Small intestine (tissue), 7 donors: Measurements from ENCODE around the gene KRTAP5-1. TPM values are rescaled to one million over a fixed set of nuclear protein-coding genes. Genes with fewer than 3 reads are reported as not detected.

Experiments
- DNase-seq, 2 donors: peaks; one replicate each; pipeline versions ENCODE4 v3.0.0 to v3.0.0-alpha.2; 2013
- FAIRE-seq: peaks from 2 replicates; lab custom pipeline; 2012; peaks lifted over from hg19 to GRCh38; lab: Jason Lieb, UNC
- H3K27ac ChIP-seq, 3 donors: one replicate each; pipeline ENCODE4 v1.5.1; 2013; ENCODE audit warnings: low read length in 2 of 3, mild to moderate bottlenecking in 2 of 3, control low read depth in 1 of 3, inconsistent platforms in 1 of 3, low read depth in 1 of 3, moderate library complexity in 1 of 3
- H3K27me3 ChIP-seq, 3 donors: one replicate each; pipeline ENCODE4 v1.6.1; 2013; ENCODE audit warnings: low read length in 3 of 3, inconsistent platforms in 1 of 3; ENCODE audit not compliant: control insufficient read depth in 3 of 3, insufficient read depth in 3 of 3
- H3K36me3 ChIP-seq, 3 donors: one replicate each; pipeline ENCODE4 v1.6.1; 2013; ENCODE audit warnings: low read length in 3 of 3, inconsistent platforms in 1 of 3, low read depth in 1 of 3, mild to moderate bottlenecking in 1 of 3, moderate library complexity in 1 of 3; ENCODE audit not compliant: control insufficient read depth in 3 of 3, insufficient read depth in 2 of 3
- H3K4me1 ChIP-seq, 3 donors: one replicate each; pipeline ENCODE4 v1.6.1; 2013; ENCODE audit warnings: low read length in 2 of 3, inconsistent platforms in 1 of 3, low read depth in 1 of 3, mild to moderate bottlenecking in 1 of 3, moderate library complexity in 1 of 3; ENCODE audit not compliant: control insufficient read depth in 3 of 3, insufficient read depth in 2 of 3
- H3K4me3 ChIP-seq, 3 donors: one replicate each; pipeline ENCODE4 v1.5.1; 2013; ENCODE audit warnings: low read length in 3 of 3, control low read depth in 1 of 3, inconsistent platforms in 1 of 3, low read depth in 1 of 3, mild to moderate bottlenecking in 1 of 3, moderate library complexity in 1 of 3
- H3K9me3 ChIP-seq, 2 donors: one replicate each; pipeline ENCODE4 v1.6.1; 2013; ENCODE audit warnings: low read depth in 1 of 2, low read length in 1 of 2; ENCODE audit not compliant: control insufficient read depth in 2 of 2, insufficient read depth in 1 of 2
- WGBS, 3 donors: extraction: QIAGEN DNeasy Blood & Tissue Kit; methylation state at CpG; one replicate each; pipeline ENCODE4 v1.1.7; 2013; 5-methylcytosine and 5-hydroxymethylcytosine counted together
- polyA plus RNA-seq, 4 donors: library from polyadenylated mRNA; stranded (reverse) in 3 of 4; unstranded in 1 of 4; fragments of 200-250 nt in 3 of 4; fragments of 120-200 nt in 1 of 4; gene quantifications; one replicate each; pipeline versions ENCODE4 v1.2.1 to v1.2.3, GENCODE V29; 2013
- donor health status: healthy with polysubstance abuse.
- donor health status: control.
- donor health status: control.
- donor health status: Bipolar disorder and iron deficiency.
- donor health status: healthy.

Gene KRTAP5-1
- polyA plus RNA-seq, 4 donors = 2.0 TPM; not detected in 3

DNA sequence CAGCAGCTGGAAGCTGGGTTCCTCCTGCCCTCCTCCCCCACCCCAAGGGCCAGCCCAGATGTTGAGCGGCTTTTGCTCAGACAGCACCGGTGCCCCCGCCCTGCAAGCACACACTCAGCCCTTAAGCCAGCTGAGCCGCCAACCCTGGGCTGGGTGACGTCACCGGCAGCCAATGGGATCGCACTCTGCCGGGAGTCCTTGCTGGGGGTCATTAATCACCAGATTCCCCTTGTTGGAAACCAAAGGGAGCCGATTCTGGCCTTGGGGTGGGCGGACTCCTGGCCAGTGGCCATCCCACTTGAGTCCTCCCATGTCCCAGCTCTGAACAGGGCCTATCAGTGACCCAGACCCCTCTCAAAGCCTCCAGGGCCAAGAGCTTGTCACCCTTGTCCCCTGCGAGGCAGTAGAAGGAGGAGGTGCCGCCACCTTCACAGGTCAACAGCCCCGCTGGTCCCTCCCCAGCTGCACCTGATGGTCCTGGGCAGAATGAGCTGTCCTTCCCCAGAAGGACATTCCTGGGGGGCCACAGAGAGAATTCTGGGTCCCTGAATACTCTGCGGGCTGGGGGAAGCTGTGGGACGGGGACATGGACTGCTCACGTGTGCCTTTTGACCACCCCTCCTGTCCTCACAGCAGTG lies 20.4 kb downstream of the KRTAP5-1 start:
- WGBS, 3 donors = 25 to 32% (median 30%) methylated on average over 16 of the region's 16 CpGs

DNA sequence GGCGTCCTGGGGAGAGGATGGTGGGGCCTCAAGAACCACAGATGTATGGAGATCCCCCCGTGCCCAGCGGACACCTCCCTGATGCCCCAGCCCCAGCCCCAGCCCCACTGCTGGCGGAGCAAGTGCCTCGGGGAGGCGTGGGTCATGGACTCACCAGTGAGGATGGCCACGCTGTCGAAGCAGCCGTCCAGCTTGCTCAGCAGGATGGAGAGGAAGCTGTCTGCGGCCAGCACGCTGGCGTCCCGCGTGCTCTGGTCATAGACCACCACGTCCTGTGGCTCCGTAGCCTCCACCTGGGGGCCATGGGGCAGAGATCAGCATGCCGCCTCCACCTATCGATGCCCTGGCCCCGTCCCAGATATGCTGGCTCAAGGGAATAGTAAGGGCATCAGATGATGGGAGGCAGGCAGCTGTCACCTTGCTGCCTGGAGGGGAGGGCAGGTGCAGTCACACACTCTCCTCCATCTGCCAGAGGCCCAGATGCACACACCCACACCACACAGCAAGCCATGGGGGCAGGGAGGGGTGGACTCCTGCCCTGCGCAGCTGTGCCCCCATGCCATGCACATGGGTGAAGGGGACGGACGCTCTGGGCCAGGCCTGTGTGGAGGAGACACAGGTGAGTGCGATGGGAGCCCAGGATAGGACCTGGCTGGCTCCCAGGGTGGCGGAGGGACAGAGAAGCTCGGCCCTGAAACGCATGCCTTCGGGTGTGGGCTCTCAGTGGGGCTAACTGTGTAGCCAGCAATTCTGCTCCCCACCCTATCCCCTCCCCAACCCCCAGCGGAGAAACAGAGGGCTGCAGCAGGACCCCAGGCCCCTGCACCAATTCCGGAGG lies 21.2 kb downstream of the KRTAP5-1 start:
- H3K27ac ChIP-seq = peak overlapping the region in 1 of 3 donors; percentile 23

More for the DNA sequence above, 20.4 kb downstream of the KRTAP5-1 start:
- peaks cover 0 to 94% (median 0%) of the 10 kb centered on the region in 3 donors for H3K36me3 ChIP-seq
- DNase-seq (peak; percentile 65 to 90), FAIRE-seq (no peak)
- peak overlapping the region in 1 of 3 donors; percentile 63 for H3K27ac ChIP-seq
- H3K4me3 ChIP-seq = no peak overlapping the region
- peaks cover 0 to 92% (median 0%) of the 10 kb centered on the region in 3 donors for H3K4me1 ChIP-seq
- no peaks in the 10 kb centered on the region for H3K27me3 ChIP-seq
- H3K9me3 ChIP-seq = no peaks in the 10 kb centered on the region

DNA sequence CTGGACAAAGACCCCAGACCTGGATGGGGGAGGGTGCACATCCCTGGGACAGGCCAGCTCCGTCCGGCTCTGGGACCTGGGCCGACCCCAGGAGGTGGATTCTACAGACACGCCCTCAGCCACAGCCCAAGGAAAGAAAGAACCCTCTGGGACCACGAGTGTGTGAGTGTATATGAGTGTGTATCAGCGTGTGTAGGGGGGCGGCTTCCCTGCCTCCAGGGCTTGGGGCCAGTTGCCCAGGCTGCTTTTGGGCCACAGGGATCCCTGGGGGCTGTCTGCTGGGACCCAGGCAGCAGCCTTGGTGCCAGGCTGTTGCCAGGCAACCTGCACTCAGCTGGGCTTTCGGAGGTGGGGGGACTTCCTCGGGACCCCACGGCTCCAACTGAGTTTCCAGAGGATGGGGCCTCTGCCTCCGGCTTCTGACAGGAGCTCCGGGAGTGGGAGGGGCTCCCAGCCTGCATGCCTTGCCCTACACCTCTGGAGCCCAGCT lies 21.9 kb downstream of the KRTAP5-1 start:
- H3K4me3 ChIP-seq = no peak overlapping the region
- no peaks in the 10 kb centered on the region for H3K9me3 ChIP-seq
- peaks cover 0 to 93% (median 0%) of the 10 kb centered on the region in 3 donors for H3K36me3 ChIP-seq
- H3K4me1 ChIP-seq = peaks cover 0 to 92% (median 0%) of the 10 kb centered on the region in 3 donors
- FAIRE-seq (no peak), DNase-seq (no peak)
- no peak overlapping the region for H3K27ac ChIP-seq
- H3K27me3 ChIP-seq = no peaks in the 10 kb centered on the region
- 75 to 81% (median 79%) methylated on average over 12 of the region's 12 CpGs for WGBS, 3 donors

More for the DNA sequence above, 21.2 kb downstream of the KRTAP5-1 start:
- Histone ChIP-seq H3K27me3 (no peaks in the 10 kb centered on the region), H3K36me3 (peaks cover 0 to 92% (median 0%) of the 10 kb centered on the region in 3 donors), H3K4me1 (peaks cover 0 to 92% (median 0%) of the 10 kb centered on the region in 3 donors), H3K4me3 (no peak overlapping the region), H3K9me3 (no peaks in the 10 kb centered on the region)
- WGBS, 3 donors = 67 to 76% (median 72%) methylated on average over 21 to 29 of the region's 29 CpGs
- no peak for DNase-seq
- FAIRE-seq = no peak

DNA sequence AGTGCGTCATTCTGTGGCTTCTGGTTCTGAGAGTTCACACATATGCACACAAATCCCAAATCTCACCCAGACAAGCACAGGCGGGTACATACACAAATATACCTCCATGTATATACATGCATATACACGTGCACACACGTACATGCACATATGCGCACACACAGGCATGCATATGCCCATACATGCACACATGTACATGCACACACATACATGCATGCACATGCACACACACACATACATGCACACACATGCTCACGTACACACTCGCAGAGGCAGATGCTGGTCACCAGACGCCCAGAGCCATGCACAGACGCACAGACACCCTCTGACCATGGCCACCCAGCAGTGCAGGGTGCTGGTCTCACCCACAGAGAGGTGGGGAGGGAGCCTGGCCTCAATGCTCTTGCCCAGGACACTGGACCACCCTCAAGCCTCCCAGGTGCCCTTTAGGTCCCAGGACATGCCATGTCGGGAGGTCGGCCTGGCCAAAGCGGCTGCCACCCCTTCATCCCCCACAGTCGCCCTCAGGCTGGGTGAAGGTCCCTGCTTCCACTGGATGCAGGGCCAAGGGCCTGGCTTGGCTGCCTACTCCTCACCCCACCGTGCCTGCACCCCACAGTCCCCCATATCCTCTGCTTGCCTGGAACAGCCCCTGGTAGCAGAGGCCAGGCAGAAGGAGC lies 22.5 kb downstream of the KRTAP5-1 start:
- Histone ChIP-seq H3K27me3 (no peaks in the 10 kb centered on the region), H3K36me3 (peaks cover 0 to 92% (median 0%) of the 10 kb centered on the region in 3 donors), H3K4me3 (no peak overlapping the region), H3K4me1 (peaks cover 0 to 90% (median 0%) of the 10 kb centered on the region in 3 donors), H3K27ac (no peak overlapping the region), H3K9me3 (no peaks in the 10 kb centered on the region)
- FAIRE-seq (no peak), DNase-seq (no peak)
- 92 to 96% (median 94%) methylated on average over 13 to 14 of the region's 14 CpGs for whole genome bisulfite sequencing, 3 donors

DNA sequence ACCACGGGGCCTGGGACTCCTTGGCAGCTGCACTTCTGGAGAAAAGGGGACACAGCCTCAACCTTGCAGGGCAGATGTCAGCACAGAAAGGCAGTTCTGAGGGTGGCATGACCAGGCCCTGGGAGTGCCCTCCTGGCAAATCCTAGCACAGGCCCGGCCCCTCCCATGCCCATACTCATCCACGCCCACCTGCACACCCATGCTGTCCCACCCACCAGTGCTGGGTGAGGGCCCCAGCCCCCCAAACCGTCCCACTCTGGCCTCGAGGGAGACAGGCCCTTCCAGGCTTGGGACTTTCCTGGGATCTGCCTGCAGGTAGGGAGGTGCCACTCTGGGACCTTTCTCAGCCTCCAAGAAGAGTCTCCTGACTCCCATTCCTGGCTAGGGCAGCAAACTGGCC lies 23.1 kb downstream of the KRTAP5-1 start:
- DNase-seq (no peak), FAIRE-seq (no peak)
- WGBS, 3 donors = 44 to 71% (median 48%) methylated on average over 5 of the region's 5 CpGs
- no peak overlapping the region for H3K4me3 ChIP-seq
- H3K27me3 ChIP-seq = no peaks in the 10 kb centered on the region
- H3K36me3 ChIP-seq = peaks cover 0 to 90% (median 0%) of the 10 kb centered on the region in 3 donors
- H3K27ac ChIP-seq = no peak overlapping the region
- H3K4me1 ChIP-seq = peaks cover 0 to 86% (median 0%) of the 10 kb centered on the region in 3 donors
- H3K9me3 ChIP-seq = no peaks in the 10 kb centered on the region

DNA sequence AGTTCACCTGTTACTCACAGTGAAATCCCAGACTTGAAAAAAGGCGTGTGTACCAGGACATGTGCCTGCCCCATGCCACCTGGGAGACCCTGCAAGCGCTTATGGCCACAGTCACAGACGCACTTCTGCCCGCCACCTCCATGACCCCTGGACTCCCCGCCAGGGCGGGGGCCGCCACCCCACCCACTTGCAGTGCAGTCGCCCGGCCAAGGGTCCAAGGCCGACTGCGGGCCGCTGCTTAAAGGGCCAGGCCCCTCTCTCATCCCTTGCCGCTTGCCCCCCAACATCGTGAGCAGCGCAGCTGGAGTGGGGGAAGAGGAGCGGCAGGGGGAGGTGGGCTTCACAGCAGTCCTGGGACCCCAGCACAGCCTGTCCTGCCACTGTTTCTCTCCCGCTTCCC lies 23.8 kb downstream of the KRTAP5-1 start:
- H3K27ac ChIP-seq = peak overlapping the region in 1 of 3 donors; percentile 48
- FAIRE-seq (no peak), DNase-seq (peak in 1 of 2 donors; percentile 57)
- WGBS, 3 donors = 58 to 84% (median 73%) methylated on average over 17 of the region's 17 CpGs
- H3K4me1 ChIP-seq = peaks cover 0 to 79% (median 0%) of the 10 kb centered on the region in 3 donors
- H3K27me3 ChIP-seq = no peaks in the 10 kb centered on the region
- no peak overlapping the region for H3K4me3 ChIP-seq
- H3K9me3 ChIP-seq = no peaks in the 10 kb centered on the region
- H3K36me3 ChIP-seq = peaks cover 0 to 87% (median 0%) of the 10 kb centered on the region in 3 donors

DNA sequence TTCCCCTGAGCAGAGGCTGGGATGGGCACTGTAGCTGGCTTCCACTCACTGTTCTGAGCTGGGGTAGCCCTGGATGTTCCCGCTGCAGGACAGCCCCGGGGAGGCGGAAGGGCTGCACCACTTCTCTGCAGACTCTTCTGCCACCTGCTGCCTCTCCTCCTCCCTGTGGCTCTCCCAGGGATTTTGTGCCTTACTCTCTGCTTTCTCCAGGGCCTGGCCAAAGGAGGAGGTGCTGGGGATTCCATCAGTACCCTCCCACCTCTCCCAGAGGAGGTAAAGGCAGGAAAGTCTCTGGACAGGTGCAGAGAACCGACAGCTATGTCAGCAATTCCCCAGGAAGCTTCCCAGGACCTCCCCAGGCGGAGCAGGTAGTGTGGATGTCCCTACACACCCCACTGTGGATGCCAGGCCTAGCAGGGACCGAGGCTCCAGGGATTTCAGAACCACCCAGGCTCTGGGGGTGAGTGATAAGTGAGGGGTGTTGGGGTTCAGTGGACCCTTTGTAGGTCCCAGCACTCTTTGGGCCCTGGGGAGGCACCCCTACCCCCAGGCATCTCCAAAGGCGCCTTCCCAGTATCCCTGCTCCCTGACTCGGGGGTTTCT lies 24.3 kb downstream of the KRTAP5-1 start:
- no peaks in the 10 kb centered on the region for H3K27me3 ChIP-seq
- no peak overlapping the region for H3K4me3 ChIP-seq
- peaks cover 0 to 87% (median 0%) of the 10 kb centered on the region in 3 donors for H3K36me3 ChIP-seq
- H3K27ac ChIP-seq = peak overlapping the region in 2 of 3 donors; percentile 35 to 48
- 78 to 89% (median 85%) methylated on average over 8 of the region's 8 CpGs for WGBS, 3 donors
- FAIRE-seq = no peak
- H3K4me1 ChIP-seq = peaks cover 0 to 78% (median 0%) of the 10 kb centered on the region in 3 donors
- DNase-seq = no peak
- H3K9me3 ChIP-seq = no peaks in the 10 kb centered on the region
